ENCODE data around the gene TMEM138.
"Not testable (repeated sequence)": the region's sequence is repeated elsewhere in the genome, so short reads cannot be mapped to it uniquely, and the experiment has no call there.

Gene TMEM138

DNA sequence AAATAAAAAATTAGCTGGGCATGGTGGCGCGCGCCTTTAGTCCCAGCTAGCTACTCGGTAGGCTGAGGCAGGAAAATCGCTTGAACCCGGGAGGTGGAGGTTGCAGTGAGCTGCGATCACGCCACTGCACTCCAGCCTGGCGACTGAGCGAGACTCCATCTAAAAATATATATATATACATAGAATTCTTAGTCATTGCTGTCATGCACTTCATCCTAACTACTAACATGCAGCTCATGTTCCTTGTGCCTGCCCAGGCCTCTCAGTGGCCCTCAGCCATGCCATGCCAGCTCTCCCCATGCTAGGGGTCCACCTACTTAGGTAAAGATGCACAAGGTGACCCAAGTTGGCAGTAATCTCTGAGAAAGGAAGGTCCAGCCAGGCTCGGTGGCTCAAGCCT is 3.6 kb upstream of the TMEM138 start:
- H3K27ac ChIP-seq: peak overlapping the region in 3 of 21 experiments; percentile 2 to 100 (median 98)
- H3K4me3 ChIP-seq: no peak overlapping the region

DNA sequence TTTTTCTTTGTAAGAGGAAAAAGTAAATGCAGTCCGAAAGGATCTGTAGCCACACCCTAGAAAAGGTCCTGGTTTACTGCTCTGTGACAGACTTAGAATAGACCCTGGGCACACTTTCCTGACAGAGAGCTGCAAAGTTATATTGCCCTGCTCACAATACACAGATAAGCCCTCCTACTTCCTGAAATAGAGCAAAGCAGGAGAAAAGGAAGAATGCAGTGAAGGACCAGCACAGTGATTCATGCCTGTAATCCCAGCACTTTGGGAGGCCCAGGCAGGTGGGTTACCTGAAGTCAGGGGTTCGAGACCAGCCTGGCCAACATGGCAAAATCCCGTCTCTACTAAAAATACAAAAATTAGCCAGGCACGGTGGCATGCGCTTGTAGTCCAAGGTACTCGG is 2.7 kb upstream of the TMEM138 start:
- Histone ChIP-seq H3K27ac (peak overlapping the region in 9 of 21 experiments; percentile 9 to 100 (median 97)), H3K4me3 (peak overlapping the region in 1 of 7 experiments; percentile 80)

DNA sequence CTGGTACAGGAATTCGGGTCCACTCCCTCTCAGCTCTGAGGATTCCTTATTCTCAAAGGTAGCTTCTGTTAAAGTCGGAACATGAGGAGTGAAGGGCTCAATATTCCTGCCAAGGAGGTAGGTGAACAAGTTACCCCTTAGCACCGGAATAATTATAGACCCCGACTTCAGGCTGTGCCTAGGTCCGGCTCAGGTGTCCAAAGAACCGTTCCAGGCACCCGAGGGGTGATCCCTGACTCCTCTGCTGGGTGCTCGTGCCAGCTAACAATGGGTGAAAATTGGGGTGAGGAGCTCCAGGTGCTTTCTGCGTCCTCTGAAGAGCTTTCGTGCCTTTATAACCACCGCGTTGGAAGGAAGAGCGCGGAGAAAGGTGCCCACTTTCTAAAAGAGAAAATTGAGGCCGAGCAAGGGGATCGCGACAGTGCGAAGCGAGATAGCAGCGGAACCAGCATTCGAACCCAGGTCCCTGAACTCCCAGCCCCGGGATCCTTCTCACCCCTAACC is 885 bp upstream of the TMEM138 start:
- H3K27ac ChIP-seq: peak overlapping the region; percentile 33 to 100 (median 99)
- peak overlapping the region; percentile 50 to 80 (median 71) for H3K4me3 ChIP-seq

DNA sequence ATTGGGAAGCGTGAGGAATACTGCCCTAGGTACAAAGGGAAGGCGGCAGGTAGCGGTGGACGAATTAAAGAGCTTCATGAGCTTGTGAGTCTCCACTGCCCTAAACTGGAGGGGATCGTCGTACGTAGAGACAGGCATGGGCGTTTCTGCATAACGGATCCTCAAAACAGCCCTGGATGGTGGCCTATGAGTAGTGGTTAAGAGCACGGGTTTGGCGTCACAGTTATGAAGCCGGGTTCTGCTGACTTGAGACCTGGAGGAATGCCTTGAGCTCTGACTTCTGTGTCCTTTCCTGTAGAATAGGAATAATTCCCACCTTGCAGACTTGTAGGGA is 335 bp downstream of the TMEM138 start:
- Histone ChIP-seq H3K4me3 (peak overlapping the region; percentile 50 to 80 (median 71)), H3K27ac (peak overlapping the region in 20 of 21 experiments; percentile 94 to 100 (median 99))

DNA sequence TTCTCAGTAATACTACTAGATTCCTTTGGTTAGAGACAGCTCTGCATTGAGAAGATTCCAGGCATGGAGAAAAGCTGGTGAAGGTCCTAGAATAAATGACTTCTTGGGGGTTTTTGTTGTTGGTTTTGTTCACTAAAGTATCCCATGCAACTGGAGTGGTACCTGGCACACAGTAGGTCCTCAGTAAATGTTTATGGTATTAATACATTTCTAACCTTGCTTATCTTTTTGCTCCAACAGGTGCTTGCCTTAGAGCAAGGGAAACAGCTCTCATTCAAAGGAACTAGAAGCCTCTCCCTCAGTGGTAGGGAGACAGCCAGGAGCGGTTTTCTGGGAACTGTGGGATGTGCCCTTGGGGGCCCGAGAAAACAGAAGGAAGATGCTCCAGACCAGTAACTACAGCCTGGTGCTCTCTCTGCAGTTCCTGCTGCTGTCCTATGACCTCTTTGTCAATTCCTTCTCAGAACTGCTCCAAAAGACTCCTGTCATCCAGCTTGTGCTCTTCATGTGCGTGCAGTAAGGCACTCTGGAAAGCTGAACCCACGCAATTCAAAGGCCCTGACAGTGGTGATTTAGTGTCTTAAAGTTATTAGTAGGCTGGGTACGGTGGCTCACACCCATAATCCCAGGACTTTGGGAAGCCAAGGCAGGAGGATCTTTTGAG is 2.0 kb downstream of the TMEM138 start:
- Histone ChIP-seq H3K27ac (peak overlapping the region in 3 of 21 experiments; percentile 27 to 100 (median 97)), H3K4me3 (no peak overlapping the region)

DNA sequence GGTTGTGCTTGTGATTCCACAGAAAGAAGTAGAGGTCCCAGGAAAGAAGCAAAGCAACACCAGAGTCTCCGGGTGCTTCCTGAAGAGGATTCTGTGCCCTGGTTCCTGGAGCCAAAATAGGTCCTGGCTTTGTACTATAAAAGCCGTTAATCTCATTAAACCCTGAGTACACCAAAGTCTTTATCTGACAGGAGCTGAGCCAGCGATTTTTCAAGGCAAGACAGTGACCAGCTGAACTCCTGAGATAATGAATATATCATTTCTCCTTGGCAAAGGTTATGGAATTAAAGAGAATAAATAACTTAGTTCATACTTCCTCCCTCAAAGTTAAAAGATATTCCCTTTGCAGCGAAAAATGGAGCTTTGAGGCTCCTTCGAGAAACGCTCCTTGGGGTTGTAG is 5.2 kb downstream of the TMEM138 start:
- peak overlapping the region in 4 of 21 experiments; percentile 14 to 72 (median 24) for H3K27ac ChIP-seq

DNA sequence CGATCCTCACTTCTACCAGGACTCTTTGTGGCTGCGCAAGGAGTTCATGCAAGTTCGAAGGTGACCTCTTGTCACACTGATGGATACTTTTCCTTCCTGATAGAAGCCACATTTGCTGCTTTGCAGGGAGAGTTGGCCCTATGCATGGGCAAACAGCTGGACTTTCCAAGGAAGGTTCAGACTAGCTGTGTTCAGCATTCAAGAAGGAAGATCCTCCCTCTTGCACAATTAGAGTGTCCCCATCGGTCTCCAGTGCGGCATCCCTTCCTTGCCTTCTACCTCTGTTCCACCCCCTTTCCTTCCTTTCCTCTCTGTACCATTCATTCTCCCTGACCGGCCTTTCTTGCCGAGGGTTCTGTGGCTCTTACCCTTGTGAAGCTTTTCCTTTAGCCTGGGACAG is 6.5 kb downstream of the TMEM138 start:
- Histone ChIP-seq H3K27ac (peak overlapping the region in 17 of 21 experiments; percentile 1 to 93 (median 72)), H3K4me3 (no peak overlapping the region)

More for the DNA sequence above, 5.2 kb downstream of the TMEM138 start:
- H3K4me3 ChIP-seq: no peak overlapping the region

DNA sequence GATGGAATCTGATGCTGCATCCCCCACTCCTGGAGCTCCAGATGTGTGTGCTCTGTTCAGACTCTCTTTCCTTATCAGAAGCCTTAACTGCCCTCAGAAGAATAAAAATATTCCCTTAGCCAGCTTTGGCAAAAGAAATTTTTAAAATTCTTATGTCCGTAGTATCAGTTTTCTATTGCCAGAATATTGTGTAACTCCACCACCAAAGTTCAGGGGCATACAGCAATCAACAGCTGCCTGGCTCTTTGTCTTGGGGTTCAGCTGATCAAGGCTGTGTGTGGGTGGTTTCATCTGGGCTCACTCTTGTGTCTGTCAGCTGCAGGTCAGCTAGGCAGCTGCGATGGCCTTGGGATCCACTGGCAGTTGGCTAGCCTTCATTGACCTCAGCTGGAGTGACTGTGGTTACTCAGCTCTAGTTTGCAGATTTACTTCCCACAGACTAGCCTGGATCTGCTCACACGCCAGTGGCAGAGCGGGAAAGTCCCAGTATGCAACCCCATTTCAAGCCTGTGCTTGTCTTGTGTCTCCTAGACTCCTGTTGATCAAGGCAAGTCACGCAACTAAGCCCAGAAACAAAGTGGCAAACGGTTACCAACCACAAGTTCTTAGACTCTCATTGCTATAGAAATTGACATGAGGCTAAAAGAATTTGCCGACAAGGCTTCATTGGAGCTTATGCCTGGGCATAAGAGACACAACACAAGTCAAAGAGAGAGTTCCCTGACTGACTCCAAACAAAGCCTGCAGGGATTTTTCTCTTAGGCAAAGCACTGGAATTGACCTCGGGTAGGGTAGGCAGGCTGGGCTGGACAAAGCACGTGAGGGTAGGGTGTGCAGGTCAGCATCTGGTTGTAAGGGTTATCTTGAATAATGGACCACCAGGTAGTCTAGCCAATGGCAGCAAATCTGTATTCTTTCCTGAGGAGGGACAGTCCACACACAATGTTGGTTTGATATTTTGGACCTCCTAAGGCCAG is 7.5 kb downstream of the TMEM138 start:
- Histone ChIP-seq H3K4me3 (no peak overlapping the region), H3K27ac (peak overlapping the region; percentile 7 to 93 (median 73))

DNA sequence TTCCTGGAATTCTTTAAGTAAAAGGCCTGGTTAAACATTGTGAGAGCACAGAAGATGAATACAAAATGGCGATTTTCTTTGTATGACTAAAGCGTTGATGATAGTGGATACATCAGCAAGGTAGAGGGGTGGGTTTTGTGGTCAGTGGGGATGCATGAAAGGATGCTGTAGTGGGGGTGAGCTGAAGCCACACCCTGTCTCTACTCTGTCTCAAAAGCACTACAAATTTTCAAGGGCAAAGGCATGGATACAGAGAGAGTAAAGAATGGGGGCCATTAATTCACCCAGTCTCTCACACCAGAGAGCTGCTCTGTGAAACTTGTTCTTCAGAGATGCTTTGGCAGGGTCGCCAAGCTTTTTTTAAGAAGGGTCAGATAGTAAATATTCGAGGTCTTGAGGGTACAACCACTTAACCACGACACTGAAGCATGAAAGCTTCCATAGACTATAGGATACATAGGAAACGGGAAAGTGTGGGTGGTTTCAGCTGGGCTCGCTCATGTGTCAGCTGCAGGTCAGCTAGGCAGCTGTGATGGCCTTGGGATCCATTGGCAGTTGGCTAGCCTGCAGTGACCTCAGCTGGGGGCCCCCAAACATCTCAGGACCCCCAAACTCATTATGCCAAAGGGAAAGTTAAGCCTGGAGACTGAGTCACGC is 8.3 kb downstream of the TMEM138 start:
- Histone ChIP-seq H3K27ac (peak overlapping the region in 20 of 21 experiments; percentile 16 to 93 (median 73)), H3K4me3 (no peak overlapping the region)

DNA sequence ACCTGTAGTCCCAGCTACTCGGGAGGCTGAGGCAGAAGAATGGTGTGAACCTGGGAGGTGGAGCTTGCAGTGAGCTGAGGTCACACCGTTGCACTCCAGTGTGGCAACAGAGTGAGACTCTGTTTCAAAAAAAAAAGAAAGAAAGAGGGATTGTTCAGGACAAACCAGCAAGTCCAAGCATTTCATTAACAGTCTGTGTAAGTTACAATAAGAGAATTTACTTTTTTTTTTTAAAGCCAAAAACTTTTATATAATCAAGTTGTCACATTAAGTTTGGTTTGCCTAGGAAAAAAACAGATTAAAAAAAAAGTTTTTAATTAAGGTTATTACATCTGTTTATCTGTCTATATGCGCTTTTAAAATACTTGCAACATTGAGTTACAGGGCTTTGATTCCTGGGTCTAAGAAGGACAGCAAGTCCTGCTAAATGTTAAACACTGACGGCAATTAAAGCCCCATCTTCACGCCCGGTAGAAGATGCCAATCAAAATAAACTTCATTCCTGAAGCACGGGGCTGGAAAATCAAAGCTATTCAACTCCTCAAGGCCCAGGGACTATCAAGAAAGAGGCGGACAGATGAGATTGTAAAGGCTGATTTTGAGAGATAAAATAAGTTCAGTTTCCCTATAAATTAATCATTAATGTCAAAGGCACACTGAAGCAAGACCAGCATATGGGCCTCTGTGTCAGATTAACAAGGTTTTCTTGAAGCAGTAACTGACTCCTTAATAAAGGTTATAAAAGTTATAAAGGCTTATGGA is 10.7 kb downstream of the TMEM138 start:
- peak overlapping the region in 1 of 21 experiments; percentile 10 for H3K27ac ChIP-seq
- no peak overlapping the region for H3K4me3 ChIP-seq

DNA sequence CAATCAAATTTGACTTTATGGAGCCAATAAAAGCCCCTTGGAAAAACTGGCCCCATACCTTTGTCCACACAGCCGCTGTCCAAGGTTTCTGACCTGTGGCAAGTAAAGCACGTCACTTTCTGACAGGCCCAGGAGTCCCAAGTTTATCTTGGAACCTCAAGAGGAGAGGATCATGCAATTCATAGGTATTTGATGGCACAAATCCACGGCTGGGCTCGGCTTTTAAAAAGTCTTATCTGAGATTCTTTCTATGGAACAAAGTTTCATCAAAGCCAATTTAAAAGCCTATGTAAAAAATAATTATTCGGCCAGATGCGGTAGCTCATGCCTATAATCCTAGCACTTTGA is 13.6 kb downstream of the TMEM138 start:
- H3K4me3 ChIP-seq: no peak overlapping the region
- H3K27ac ChIP-seq: peak overlapping the region in 3 of 21 experiments; percentile 28 to 55 (median 30)

DNA sequence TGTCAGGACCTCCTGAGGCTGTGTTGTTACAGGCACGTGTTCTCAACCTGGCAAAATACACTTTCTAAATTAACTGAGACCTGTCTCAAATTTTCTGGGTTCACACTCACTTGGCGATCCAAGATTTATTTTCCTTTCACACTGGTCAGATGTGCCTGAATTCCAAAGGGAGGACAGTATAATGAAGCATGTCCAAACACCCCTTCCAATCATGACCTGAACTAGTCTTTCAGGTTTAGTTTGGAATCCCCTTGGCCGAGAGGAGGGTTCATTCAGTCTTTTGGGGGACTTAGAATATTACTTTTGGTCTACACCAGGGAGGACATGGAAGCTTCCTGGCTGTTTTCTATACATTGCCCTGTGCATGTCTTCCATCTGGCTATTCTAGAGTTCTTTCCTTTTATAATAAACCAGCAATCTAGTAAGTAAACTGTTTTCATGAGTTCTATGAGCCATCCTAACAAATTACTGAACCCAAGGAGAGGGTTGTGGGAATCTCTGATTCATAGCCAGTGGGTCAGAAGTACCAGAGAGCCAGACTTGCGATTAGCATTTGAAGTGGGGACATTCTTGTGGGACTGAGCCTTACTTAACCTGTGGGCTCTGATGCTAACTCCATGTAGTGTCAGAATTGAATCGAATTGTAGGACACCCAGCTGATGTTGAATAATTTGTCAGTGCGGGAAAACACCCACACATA is 15.4 kb downstream of the TMEM138 start:
- Histone ChIP-seq H3K27ac (peak overlapping the region in 9 of 21 experiments; percentile 43 to 85 (median 73)), H3K4me3 (no peak overlapping the region)

DNA sequence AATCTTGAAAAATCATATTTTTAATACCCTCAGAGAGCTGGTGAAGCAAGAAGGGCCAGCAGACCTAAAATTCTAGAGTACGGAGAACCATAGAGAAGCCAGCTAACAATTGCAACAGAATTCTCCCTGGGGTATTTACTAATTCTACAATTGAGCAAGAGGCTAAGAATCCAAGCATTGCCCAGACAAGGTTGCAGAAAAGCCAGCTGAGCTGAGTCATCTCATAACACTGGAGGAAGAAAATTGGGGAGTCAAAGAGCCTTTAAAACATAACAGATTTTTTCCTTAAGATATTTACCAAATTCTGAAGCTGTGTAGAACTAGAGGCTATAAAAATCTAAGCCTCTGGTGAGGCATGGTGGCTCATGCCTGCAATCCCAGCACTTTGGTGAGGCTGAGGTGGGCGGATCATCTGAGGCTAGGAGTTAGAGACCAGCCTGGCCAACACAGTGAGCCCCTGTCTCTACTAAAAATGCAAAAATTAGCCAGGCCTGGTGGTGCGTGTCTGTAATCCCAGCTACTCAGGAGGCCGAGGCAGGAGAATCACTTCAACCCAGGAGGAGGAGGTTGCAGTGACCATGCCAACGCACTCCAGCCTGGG is 16.6 kb downstream of the TMEM138 start:
- Histone ChIP-seq H3K4me3 (no peak overlapping the region), H3K27ac (peak overlapping the region in 20 of 21 experiments; percentile 32 to 85 (median 64))

DNA sequence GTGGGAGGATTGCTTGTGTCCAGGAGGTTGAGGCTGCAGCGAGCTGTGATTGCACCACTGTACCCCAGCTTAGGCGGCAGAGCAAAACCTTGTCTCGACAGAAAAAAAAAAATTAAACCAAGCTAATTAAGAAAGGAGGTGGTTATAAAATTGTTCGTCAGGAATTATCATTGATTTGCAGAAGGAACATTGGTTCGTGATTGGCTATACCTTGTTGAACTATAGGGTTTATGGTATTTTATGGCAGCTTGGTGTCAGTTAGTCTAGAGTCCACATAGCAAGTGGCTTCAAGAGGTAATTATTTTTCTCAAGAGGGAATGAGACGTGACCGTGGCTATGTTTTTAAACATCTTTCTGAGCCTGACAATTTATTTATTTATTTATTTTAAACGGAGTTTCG is 18.7 kb downstream of the TMEM138 start:
- Histone ChIP-seq H3K4me3 (no peak overlapping the region), H3K27ac (no peak overlapping the region)

DNA sequence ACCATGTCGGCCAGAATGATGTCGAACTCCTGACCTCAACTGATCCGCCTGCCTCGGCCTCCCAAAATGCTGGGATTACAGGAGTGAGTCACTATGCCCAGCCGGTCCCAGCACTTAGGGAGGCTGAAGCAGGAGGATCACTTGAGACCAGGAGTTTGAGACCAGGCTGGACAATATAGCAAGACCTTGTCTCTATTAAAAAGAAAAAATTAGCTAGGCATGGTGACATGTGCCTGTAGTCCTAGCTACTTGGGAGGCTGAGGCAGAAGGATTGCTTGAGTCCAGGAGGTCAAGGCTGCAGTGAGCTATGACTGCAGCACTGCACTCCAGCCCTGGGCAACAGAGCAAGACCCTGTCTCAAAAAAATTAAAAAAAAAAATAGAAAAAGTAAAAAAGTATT is 21.7 kb downstream of the TMEM138 start:
- H3K4me3 ChIP-seq, H3K27ac ChIP-seq: not testable (repeated sequence)

DNA sequence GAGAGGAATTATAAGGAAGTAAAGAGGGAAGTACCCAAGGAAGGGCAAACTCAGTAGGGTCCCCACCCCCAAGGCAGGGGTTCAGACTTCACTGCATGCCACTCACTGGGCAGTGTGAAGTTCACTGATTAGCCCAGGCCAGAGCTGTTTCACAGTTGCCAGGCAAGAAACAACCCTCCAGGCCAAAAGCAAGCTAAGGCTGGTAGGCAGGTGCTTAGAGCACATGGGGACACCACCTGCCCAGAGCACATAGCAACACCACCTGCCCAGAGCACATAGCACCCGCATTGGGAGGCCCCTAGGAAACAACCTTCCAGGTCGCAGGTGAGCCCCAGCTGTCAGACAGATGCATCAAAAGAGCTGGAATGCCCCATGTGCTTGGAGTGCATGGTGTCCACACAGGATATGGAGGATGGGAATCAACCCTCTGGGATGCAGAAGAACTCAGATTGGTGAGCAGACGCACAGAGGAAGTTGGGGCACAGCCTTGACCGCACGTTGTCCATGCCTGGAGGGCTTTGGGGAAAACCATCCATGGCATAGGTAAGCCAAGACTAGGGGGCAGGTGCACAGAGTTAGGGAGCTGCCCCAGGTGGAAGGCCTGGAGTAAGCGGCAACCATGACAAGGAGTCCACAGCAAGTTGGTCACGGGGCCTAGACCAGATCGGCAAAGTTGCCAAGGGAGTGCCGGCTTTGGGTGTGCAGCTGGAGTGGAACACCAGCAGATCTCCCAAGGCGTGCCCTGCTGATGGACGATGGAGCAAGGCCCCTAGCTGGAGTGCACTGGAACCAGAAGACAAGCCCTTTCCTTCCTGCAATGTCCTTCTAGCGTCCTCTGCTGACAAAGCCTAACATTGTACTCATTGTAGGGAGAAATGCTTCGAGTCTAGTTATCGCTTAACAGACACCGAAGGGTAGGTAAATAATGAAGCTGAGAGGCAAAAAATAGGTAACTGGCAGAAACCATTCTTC is 22.4 kb downstream of the TMEM138 start:
- Histone ChIP-seq H3K27ac (no peak overlapping the region), H3K4me3 (no peak overlapping the region)

DNA sequence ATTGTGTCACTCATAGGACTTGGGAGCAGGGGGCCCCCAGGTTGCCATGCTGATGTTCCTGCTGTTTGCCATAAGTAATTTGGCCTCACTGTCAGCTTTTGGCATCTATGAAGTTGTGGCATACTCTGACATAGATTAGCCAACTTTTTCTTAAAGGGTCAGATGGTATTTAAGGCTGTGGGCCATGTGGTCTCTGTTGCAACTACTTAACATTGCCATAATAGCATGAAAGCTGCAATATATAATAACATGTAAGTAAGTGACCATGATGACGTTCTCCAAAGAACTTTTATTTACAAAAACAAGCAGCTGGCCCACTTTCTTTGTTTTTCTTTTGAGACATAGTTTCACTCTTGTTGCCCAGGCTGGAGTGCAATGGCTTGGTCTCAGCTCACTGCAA is 28.0 kb downstream of the TMEM138 start:
- Histone ChIP-seq H3K27ac (no peak overlapping the region), H3K4me3 (no peak overlapping the region)

Data from skin epidermis (tissue), 12 donors.